Measurements from ENCODE around the gene SHANK1.

GRCh38 chr19:50713556-50714236 lies 5.9 kb downstream of the SHANK1 start:
- TF ChIP-seq ZBTB4 (CRISPR knock-in tag; IDR thresholded peaks at IDR 0.05; ENCODE audit: borderline replicate concordance) (no peak), ZNF564 (CRISPR knock-in tag; IDR thresholded peaks at IDR 0.05) (no peak), NFYC (CRISPR knock-in tag; IDR thresholded peaks at IDR 0.05) (no peak), CTCF (CRISPR knock-in tag; IDR thresholded peaks at IDR 0.05) (no peak), SIN3A (IDR thresholded peaks at IDR 0.05; ENCODE audit: borderline replicate concordance, low read depth, low read length) (no peak), PRPF4 (IDR thresholded peaks at IDR 0.05; ENCODE audit: low read depth, low read length, poor library complexity, severe bottlenecking) (no peak), POLR2A (IDR thresholded peaks at IDR 0.05; ENCODE audit: insufficient read depth in 1 of 2, low read depth in 2 of 2, low read length in 2 of 2) (no peak)

Measured in HepG2 (cell line).